ENCODE results near the gene SLC13A5. TPM values are rescaled to one million over a fixed set of nuclear protein-coding genes. Genes with fewer than 3 reads are reported as not detected.

SLC13A5 gene
- total RNA-seq, 1 experiment from 2014 or later: 0.07 TPM

Small RNA genes within 50 kb of the gene (microRNA-seq; reads per million reads assigned to microRNA genes)
- not detected for gene MIR4520-1 (ENCODE audit: borderline number of aligned reads)
- gene MIR4520-2 (ENCODE audit: borderline number of aligned reads): not detected

Other genes starting within 250 kb of the SLC13A5 start
- 4.2 TPM for gene PITPNM3, start 156.8 kb downstream of the SLC13A5 start, total RNA-seq (2021; ENCODE audit: unreplicated experiment)
- gene KIAA0753, start 72.7 kb downstream of the SLC13A5 start, total RNA-seq (2021; ENCODE audit: unreplicated experiment): 18.3 TPM
- gene TXNDC17, start 72.3 kb downstream of the SLC13A5 start, total RNA-seq (2021; ENCODE audit: unreplicated experiment): 121 TPM
- 20.3 TPM for gene MED31, start 61.8 kb downstream of the SLC13A5 start, total RNA-seq (2021; ENCODE audit: unreplicated experiment)
- gene C17orf100, start 61.6 kb downstream of the SLC13A5 start, total RNA-seq (2021; ENCODE audit: unreplicated experiment): 0.76 TPM
- 0.25 TPM for gene XAF1, start 42.7 kb upstream of the SLC13A5 start, total RNA-seq (2021; ENCODE audit: unreplicated experiment)
- gene FBXO39, start 62.8 kb upstream of the SLC13A5 start, total RNA-seq (2021; ENCODE audit: unreplicated experiment): not detected
- not detected for gene TEKT1, start 118.4 kb upstream of the SLC13A5 start, total RNA-seq (2021; ENCODE audit: unreplicated experiment)